NCI-H1105 (cell line): ENCODE data around the gene E2F4.

Source experiments
- DNase-seq: peaks from one replicate; lab custom pipeline; 2025; lab: John Stamatoyannopoulos, UW

Gene E2F4

DNA sequence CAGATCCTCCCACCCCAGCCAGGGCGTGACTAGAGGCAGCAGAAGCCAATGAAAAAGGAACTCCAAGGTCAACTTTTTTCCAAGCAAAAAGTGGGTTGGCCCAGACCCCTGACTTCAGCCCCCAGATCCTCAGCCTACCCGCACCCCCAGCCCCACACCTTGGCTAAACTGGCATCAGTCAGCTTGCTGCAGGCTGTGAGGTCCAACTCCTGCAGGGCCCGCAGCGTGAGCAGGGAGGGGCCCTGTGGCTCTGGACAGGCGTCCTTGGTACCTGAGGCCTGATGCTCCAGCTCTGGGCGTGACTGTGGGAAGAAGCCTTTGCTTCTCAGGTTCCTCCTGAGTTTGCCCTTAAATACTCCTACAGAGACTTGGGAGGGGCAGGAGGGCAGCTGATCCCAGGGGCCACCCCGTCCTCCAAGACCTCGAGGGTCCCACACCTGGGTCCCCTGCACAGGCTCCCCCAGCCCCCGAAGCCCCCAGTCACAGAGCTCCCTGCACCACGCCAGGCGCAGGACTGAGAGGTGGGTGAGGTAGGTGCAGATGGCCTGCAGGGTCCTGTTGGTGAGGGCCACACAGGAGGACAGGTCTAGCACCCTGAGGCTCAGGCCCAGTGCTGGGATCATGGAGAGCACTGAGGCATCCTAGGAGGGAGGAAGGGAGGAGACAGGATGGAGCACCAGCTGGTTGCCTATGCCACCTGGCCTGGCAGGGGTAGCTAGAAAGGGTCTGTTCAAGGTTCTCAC is 16.4 kb downstream of the E2F4 start:
- no peak for DNase-seq

DNA sequence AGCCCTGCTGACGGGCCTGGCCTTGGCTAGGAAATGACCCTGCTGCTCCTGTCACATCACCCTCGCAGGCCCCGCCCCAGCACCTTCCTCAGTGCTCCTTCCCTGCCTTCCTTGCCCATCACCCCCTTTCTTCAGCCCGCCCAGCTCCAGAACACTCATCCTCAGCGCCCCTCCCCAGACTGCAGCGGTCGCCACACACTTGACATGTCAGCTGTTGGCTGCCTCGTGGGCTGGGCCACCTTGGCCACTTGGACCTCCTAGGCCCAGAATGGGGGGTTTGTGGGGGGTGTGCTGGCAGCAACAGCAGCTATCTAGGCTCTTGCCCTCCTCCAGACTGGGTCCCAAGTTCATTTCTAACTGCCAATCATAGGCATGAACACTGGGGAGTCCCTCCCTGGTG is 17.6 kb downstream of the E2F4 start:
- no peak for DNase-seq

DNA sequence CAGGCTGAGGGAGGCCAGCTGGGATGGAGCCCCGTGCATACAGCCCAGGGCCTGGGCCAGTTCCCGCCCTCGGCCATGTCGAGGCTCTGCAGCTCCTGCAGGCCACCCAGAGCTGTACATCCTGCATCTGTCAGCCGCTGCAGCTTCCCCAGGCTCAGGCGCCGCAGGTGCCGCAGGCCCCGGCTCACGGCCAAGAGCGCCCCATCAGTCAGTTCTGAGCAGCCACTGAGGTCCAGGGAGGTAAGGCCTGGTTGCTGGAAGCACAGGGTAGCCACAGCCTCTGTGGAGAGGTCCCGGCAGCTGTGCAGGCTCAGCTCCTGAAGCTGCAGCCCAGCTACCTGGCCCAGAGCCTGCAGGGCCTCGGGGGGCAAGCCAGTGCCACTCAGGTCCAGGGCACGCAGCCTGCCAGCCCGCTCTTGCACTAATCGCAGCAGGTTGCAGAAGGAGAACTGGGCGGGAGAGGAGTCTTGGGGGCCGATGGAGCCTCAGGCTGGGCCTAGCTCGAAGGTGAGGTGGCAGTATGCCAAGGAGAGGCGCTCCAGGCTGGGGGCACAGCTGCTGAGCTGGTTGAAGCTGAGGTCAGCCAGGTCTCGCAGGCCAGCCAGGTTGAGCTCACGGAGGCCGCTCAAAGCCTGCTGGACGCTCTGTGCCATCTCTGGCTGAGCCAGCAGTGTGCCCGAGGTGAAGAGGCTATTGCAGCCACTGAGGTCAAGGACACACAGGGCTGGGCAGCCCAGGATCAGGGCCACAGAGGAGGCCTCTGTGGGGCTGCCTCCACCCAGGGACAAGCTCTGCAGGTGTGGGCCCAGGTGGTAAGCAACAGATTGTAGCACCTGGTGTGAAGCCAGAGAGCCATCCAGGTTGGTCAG is 18.3 kb downstream of the E2F4 start:
- no peak for DNase-seq

DNA sequence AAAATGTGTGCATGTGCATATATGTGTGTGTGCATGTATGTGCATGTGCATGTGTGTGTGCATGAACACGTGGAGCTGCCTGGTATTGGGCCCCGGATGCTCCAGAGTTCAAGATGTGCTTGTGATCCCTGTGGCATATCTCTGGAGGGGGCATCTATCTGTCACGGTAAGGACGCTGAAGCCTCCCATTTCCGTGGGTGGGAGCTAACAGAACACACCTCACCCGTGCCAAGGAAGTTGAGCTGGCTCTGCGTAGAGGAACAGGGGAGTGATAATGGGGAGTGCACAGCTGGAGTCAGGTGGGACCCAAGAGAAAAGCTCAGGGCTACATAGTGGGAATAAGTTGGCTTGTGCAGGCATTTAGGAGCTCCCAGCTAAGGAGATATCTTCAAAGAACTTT is 19.7 kb downstream of the E2F4 start:
- DNase-seq = no peak

DNA sequence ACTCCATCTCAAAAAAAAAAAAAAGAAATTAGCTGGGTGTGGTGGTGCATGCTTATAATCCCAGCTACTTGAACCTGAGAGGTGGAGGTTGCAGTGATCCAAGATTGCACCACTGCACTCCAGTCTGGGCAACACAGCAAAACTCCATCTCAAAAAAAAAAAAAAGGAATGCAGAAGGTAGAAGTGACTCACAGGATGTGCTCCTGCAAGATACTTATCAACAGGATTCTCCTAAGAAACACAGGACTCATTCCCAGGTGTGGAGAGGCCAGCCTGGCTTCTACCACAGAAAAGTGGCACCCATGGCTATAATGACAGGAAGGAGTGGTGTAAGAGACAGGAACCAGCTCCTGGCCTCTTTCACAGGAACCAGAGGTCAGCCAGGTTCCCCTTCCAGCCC is 20.8 kb downstream of the E2F4 start:
- no peak for DNase-seq

DNA sequence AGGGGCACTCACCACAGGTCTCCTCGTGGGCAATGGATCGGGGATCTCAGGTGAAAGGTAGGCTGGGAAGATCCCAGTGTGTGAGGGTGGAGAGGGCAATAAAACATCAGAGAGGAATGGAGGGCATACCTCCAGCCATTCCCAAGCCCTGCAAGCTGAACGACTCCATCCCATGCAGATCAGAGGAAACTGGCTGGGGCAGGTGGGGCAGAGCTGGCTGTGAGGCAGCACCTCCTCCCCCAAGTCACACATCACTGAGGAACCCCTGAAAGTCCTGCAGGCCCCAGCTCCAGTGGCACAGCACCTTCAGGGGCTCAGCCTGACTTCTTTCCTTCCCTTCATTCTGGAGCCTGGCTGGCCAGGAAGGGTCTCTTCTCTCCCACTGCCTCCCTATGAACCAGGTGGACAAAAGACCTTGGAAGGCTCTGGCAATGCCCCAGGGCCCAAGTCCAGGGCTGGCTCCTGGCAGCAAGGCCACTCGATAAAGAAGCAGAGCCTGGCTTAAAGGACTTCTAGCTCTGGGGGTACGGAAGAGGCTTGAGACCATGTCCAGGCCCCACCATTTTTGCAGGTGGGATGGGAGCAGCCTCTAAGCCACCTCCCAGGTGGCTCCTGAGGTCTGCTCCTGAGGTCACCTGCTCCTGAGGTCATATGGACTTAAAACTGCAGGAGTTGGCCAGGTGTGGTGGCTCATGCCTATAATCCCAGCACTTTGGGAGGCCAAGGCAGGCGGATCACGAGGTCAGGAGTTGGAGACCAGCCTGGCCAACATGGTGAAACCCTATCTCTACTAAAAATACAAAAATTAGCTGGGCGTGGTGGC is 21.5 kb downstream of the E2F4 start:
- no peak for DNase-seq

DNA sequence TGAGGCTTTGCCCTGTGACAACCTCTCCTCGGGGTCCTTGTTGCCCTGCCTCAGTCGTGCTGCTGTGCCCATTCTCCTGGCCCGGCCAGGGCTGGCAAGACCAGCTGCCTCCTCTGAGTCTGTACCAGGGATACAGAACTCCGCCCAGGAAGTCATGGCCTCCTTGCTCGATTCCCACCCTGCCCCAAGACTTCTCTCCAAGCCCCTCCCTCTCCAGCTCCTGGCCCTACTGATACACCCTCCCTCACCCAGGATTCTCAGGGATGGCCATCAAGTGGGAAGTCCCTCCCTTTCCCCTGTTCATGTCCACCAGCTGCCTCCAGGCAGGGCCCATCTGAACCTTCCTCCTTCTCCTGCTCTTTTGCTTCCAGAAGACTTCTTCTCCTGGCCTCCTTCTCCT is 23.8 kb downstream of the E2F4 start:
- no peak for DNase-seq

DNA sequence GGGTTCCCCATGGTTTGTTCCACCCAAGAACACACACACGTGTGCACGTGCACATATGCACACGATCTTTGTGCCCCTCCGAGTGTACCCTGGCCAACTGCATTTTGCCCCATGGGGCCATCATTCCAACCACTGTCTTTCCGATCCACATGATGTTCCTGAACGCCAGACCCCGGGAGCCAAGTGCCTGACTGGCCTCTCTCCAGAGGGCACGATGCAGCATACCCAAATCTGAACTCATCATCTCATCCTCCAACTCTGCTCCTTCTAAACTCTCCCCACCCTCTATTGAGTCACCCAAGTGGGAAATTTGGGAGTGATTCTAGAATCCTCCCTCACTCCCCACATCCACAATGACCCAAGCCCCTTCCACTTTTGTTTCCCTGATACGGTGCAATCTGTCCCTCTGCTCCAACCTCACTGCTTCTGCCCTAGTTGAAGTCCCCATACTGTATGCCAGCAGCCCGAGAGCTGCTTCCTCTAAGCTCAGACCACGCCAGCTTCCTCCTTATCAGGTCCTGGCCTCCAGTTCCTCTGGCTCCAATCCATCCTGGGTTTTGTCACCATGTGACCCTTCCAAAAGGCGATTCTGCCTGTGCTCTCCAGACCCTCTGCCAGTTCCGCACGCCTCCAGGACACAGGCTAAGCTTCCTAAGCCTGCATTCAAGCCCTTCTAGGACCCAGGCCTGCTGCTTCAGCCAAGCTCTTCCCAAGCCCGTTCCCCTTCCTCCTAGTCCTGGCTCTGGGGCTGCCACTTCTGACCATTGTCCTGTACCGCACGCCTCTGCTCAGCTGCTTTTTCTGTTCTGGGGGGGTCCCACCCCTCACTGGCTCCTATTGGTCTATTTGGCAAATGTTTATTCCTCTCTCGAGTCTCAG is 24.9 kb downstream of the E2F4 start:
- DNase-seq = no peak

DNA sequence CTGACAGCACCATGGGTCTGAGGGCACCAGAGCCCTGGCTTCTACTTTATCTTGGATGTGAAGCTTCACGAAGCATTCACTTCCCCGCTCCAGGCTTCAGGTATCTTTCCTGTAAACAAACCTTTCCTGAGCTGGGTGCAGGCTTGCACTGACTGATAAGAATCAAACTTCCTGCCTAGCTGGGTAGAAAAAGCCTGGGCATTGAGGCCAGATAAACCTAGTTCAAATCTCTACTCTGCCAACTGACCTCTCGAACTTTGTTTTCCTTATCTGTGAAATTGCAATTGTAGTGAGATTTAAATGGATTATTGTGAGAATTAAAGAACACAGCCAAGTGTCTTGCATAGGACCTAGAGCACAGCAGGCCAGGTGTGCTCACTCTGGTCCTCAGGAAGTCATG is 32.0 kb downstream of the E2F4 start:
- DNase-seq = no peak

DNA sequence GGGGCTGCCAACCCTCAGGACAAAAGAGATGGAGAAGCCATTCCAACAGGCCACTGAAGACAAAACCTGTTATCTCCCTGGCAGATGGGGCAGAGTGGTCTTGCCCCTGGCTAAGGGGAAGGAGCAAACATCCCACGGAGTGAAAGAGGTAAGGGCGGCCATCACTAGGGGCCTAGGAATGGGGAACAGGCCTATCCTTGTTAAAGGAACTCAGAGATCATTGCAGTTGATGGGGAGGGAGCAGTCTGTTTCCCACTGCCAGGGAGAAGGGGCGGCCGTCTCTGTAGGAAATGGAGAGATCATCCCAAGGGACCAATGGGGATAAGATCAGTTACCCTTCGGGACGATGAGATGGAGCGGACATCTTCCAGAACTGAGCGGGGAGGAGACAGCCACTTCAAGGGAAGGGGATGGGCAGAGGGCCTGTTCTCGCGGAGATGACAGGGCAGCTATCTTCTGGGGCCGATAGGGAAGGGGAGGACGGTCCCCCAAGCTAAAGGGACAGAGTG is 34.4 kb downstream of the E2F4 start:
- DNase-seq = no peak

DNA sequence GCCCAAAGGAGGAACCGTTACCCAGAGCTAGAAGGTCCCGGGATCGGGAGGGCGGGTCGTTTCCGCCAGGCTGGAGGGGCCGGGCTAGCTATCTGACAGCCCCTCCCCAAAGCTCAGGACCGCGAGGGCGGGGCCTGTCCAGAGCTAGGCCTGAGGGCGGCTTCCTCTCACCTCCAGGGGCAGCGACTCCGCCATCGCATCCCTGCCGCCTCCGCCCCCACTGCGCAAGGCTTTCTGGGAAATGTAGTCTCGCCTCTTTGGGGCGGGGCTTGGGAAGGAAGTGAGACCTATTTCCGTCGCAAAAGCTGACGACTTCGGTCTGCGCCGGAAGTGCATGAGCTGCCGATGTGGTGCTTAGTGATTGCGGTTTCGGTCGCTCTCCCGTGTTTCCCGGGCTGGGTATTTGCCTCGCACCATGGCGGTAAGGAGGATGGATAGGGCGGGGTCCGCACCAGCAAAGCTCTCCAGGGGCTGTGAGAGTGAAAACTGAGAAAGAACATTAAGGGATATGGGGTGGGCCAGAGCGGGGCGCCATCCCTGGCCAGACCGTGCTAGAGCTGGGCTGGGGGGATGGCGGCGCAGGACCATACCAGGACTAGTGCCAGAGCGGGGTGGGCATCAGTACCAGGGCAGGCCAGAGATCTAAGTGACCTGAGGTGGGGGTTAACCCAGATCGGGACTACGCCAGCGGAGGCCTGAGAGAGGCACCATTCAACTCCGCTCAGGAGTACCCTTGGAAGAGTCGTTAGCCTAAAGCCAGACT is 35.0 kb downstream of the E2F4 start, which contains the start of gene TMEM208:
Gene TMEM208 (plus strand): TSS at position 327 of the 763 bp plus-strand sequence. CDS start 89 bp downstream, at position 416.
- DNase-seq = peak; percentile 86

DNA sequence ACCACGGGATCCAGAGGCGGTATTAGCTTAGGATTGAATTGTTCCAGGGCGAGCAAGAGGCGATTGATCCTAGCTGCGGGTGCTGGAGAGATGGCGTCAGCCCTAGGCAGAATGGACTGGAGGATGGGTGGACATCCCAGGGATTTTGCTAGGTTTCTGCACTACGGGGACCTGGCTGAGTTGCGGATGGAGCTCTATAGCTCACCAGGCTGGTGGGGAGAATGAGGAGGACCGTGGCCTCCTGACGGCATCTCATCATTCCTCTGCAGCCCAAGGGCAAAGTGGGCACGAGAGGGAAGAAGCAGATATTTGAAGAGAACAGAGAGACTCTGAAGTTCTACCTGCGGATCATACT is 35.6 kb downstream of the E2F4 start:
- DNase-seq = no peak

DNA sequence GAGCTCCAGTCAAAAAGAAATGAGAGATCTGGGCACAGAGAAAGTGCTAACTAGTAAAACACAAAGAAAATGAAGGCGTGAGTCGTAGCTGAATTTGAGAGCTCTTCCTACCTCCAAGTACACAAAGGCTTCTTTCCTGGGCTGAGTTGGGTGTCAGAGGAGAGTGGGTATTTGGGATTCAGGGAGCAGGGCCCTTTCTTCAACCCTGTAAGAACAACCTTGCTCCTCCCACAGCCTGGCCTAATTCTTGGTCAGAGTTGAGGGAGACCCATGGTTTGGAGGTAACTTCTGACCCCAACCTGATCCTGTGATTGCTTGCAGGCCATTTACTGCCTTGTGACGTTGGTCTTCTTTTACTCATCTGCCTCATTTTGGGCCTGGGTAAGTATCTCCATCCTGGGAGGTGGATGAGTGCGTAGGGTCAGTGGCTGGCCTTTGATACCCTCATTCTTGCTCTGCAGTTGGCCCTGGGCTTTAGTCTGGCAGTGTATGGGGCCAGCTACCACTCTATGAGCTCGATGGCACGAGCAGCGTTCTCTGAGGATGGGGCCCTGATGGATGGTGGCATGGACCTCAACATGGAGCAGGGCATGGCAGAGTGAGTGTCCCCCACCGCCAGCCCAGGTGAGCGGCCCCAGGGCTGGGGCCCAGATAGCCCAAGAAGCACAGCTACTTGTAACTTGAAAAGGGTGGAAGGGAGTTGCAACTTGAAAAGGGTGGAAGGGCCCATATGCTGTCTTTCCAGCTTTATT is 36.3 kb downstream of the E2F4 start:
- no peak for DNase-seq

DNA sequence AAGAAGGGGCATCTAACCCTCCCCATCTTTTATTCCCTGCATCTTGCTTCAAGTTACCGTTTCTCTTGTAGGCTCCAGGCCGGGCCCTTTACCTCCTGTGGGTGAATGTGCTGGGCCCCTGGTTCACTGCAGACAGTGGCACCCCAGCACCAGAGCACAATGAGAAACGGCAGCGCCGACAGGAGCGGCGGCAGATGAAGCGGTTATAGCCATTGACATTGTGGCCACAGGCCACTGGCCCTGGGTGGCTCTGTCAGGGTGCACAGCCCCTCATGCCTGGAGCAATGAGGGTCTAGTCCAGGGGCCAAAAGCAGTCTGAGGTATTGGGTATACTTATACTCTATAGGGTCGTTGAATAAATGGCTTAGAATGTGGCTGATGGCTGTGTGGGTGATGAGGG is 37.0 kb downstream of the E2F4 start:
- DNase-seq = no peak

DNA sequence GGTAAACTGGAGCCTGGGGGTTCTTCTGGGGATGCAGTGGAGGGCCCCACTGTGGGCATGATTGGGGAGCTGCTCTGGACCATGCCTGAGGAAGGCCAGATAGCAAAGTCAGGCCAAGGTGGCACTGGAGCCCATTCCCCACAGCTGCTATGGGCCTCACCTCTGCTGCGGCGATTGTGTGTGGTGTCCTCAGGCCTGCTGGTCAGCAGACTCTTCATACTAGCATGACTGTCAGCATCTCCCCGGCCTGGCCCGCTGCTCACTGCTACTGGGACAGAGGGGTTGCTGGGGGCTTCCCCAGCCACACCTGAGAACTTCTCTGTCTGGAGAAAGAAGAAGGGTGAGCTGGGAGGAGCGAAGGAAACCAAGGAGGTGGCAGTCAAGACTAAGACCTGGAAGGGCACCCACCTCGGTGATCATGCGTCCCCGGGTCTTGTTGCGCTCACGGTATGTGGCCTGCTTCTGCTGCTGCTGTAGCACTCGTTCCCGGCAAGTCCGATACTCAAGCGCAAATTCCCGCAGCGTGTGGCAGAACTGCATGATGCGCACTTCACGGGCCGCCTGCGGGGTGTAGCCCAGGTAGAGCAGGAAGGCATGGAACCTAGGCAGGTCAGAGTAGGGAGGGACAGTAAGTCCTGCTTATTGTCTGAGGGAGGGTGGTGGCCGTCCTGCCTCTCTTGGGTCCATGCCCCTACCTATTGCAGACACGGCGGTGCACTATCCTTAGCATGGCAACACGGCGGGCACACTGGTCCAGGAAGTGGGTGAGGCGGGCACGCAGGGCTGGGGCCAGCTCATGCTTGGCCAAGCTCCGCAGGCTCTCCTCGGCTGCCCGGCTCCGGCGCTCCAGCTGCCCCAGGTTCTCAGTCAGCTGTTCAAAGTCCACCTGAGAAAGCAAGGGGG is 38.2 kb downstream of the E2F4 start:
- DNase-seq = no peak

DNA sequence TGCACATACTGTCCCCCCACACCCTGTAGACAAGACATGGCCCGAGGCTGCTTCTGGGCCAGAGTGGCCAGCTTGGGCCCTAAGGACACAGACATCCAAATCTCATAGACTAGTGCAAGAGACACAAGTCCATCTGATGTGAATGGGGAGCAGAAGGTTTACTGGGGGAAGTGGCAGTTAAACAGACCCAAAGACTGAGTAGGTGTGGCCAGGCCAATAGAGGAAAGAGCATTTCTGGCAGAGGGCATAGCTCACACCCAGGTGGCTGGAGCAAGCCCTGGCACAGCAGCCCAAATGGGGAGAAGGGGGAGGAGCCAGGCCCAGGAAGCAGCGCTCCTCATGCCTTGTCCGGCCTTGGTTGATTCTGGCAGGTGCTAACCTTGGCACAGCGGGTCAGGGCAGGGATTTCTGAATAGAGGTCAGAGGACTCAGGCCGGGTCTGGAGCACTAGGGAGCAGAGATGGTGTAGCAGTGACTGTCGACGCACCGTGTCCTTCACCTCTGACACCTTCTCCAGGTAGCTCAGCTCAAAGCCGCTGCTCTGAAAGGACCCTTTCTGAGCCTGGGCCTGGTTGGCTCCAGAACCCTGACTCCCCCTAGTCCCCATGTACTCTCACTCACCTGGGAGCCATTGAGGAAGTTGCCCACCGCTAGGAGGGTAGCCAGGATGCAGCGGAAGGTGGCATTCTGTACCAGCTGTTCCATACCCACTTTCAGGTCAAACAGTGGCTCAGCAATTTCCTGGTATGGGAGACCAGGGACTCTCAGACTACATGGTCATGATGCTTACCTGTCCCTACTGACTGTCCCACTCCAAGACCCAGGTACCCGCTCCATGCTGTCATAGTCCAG is 39.1 kb downstream of the E2F4 start:
- no peak for DNase-seq

DNA sequence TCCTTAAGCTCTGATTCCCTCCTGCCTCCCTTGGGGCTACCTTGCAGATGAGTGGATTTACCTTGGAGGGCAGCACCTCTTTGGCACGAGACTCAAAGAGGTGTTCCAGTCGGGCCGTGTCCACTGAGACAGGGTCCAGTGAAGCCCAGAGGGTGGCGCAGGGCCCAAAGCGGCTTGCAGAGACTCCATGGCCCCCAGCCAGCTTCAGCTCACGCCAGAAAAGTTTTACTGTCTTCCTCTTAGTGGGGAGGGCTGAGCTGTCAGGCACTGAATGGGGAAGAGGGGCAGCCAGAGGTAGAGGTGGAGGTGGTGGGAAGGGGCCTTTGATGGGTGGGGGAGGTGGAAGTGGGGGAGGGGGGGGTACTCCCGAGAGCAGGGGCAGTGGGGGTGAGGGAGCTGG is 41.6 kb downstream of the E2F4 start:
- DNase-seq = no peak

DNA sequence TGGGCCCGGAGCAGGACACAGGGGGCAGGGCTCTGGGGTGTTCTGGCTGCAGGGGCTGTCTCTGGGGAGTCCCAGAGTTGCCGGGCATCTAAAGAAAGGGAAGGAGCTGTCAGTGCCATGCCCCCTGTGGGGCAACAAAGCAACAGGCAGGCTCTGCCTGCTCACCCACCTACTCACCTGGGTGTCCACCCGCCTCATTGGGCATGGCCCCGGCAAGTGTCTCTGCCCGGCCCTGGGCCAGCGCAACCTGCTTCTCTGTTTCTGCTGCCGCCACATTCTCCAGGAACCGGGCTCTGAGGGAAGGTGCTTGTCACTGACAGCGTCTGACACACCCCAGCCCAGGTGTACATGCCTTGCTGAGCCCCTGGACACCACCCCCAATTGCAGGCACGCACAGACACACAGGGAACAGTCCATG is 42.2 kb downstream of the E2F4 start:
- DNase-seq = no peak
